ENCODE data around the gene LUZP2.

Gene LUZP2

DNA sequence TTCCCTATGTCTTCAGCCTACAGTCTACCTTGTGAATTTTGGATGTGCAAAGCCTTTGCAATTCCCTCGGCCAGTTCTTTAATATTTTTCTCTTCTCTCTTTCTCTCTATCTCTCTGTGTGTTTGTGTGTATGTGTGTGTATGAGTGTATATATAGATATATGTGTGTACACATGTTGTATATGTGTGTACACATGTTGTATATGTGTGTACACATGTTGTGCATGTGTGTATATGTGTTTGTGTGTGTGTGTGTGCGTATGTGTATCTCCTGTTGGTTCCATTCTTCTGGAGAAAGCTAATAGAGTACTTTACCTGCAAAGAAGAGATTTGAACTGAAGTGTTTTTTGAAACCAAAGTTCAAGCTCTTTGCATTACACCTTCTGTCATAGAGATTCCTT is 155.0 kb downstream of the LUZP2 start:
- no peaks in the 10 kb centered on the region for H3K36me3 ChIP-seq (ENCODE audit: control insufficient read depth in 4 of 4, insufficient read depth in 4 of 4, low read length in 3 of 4)
- H3K9me3 ChIP-seq (ENCODE audit: control extremely low read depth in 1 of 5, control insufficient read depth in 4 of 5, insufficient read depth in 2 of 5, low read depth in 1 of 5, low read length in 4 of 5) = no peaks in the 10 kb centered on the region
- POLR2A ChIA-PET = no interaction called here
- 60% methylated on average over 1 of the region's 2 CpGs for WGBS (ENCODE audit: insufficient coverage)
- H3K4me3 ChIP-seq (ENCODE audit: control insufficient read depth in 1 of 7, extremely low read depth in 1 of 7, insufficient read depth in 4 of 7, low read depth in 2 of 7, low read length in 6 of 7) = no peak overlapping the region
- H3K27ac ChIP-seq (ENCODE audit: insufficient read depth in 1 of 2, low read depth in 1 of 2, low read length in 2 of 2, poor library complexity in 1 of 2, severe bottlenecking in 2 of 2) = no peak overlapping the region
- CTCF ChIA-PET = no interaction called here
- H3K27me3 ChIP-seq (replicated peaks in 2 of 5; ENCODE audit: control insufficient read depth in 4 of 5, insufficient read depth in 5 of 5, low read length in 4 of 5) = no peaks in the 10 kb centered on the region
- DNase-seq = no peak
- no peaks in the 10 kb centered on the region for H3K4me1 ChIP-seq (ENCODE audit: control extremely low read depth in 1 of 4, control insufficient read depth in 4 of 4, insufficient read depth in 4 of 4, low read length in 3 of 4)

DNA sequence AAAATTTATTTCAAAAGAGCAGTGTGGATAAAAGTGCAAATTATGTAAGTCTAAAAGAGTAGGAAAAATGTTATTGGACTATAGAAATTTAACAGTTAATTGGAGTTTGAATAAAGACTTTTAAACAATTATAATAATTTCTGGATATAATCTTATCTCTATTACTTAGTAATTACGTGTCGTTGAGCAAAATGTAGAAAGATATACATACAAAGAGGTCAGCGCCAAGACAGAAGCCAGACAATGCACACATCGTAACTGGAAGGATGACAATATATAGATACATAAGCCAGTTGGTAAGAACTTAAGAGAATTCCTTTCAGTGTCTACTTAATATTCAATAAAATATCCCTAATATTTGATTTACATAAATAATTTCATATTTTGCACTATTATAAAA is 157.0 kb downstream of the LUZP2 start:
- H3K27me3 ChIP-seq (replicated peaks in 2 of 5; ENCODE audit: control insufficient read depth in 4 of 5, insufficient read depth in 5 of 5, low read length in 4 of 5) = no peaks in the 10 kb centered on the region
- ChIA-PET CTCF (no interaction called here), POLR2A (no interaction called here)
- H3K36me3 ChIP-seq (ENCODE audit: control insufficient read depth in 4 of 4, insufficient read depth in 4 of 4, low read length in 3 of 4) = no peaks in the 10 kb centered on the region
- no peak for DNase-seq
- H3K4me3 ChIP-seq (ENCODE audit: control insufficient read depth in 1 of 7, extremely low read depth in 1 of 7, insufficient read depth in 4 of 7, low read depth in 2 of 7, low read length in 6 of 7) = no peak overlapping the region
- no CpG with 5 or more reads among the region's 4 CpGs for WGBS (ENCODE audit: insufficient coverage)
- H3K4me1 ChIP-seq (ENCODE audit: control extremely low read depth in 1 of 4, control insufficient read depth in 4 of 4, insufficient read depth in 4 of 4, low read length in 3 of 4) = no peaks in the 10 kb centered on the region
- no peaks in the 10 kb centered on the region for H3K9me3 ChIP-seq (ENCODE audit: control extremely low read depth in 1 of 5, control insufficient read depth in 4 of 5, insufficient read depth in 2 of 5, low read depth in 1 of 5, low read length in 4 of 5)
- H3K27ac ChIP-seq (ENCODE audit: insufficient read depth in 1 of 2, low read depth in 1 of 2, low read length in 2 of 2, poor library complexity in 1 of 2, severe bottlenecking in 2 of 2) = no peak overlapping the region

DNA sequence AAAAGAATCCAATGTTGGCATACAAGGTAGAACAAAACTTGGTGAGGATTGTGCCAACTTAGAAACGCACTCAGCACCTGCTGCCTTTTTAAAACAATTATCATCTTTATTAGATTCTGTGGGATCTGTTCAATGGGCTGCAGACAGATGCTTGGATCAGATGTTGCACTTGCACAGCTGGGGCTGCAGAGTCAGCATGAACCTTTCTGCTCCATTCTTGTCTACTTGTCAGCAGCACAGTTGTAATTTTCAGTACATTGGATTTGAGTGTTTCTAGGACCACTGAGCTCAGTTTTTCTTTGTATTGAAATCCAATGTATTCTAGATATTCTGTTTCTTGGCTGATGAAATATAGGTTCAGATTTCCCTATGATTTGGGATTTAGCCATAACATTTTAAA is 164.5 kb downstream of the LUZP2 start:
- no peak for DNase-seq
- POLR2A ChIA-PET = no interaction called here
- Histone ChIP-seq H3K36me3 (ENCODE audit: control insufficient read depth in 4 of 4, insufficient read depth in 4 of 4, low read length in 3 of 4) (no peaks in the 10 kb centered on the region), H3K4me1 (ENCODE audit: control extremely low read depth in 1 of 4, control insufficient read depth in 4 of 4, insufficient read depth in 4 of 4, low read length in 3 of 4) (no peaks in the 10 kb centered on the region), H3K9me3 (ENCODE audit: control extremely low read depth in 1 of 5, control insufficient read depth in 4 of 5, insufficient read depth in 2 of 5, low read depth in 1 of 5, low read length in 4 of 5) (no peaks in the 10 kb centered on the region), H3K4me3 (ENCODE audit: control insufficient read depth in 1 of 7, extremely low read depth in 1 of 7, insufficient read depth in 4 of 7, low read depth in 2 of 7, low read length in 6 of 7) (no peak overlapping the region), H3K27me3 (replicated peaks in 2 of 5; ENCODE audit: control insufficient read depth in 4 of 5, insufficient read depth in 5 of 5, low read length in 4 of 5) (no peaks in the 10 kb centered on the region), H3K27ac (ENCODE audit: insufficient read depth in 1 of 2, low read depth in 1 of 2, low read length in 2 of 2, poor library complexity in 1 of 2, severe bottlenecking in 2 of 2) (no peak overlapping the region)
- CTCF ChIA-PET = no interaction called here
- no CpG with 5 or more reads among the region's 1 CpG for WGBS (ENCODE audit: insufficient coverage)

DNA sequence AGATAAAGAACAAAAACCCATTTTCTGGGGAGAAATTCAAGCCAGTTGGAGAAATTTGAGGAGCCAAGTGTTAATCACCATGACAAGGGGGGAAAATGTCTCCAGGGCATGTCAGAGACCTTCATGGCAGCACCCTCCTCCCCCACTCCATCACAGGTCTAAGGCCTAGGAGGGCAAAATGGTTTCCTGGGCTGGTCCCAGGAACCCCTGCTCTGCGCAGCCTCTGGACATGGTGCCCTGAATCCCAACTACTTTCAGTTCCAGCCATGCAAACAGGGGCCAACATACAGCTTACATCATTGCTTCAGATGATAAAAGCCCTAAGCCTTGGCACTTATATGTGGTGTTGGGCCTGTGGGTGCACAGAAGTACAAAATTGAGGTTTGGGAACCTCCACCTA is 167.5 kb downstream of the LUZP2 start:
- Histone ChIP-seq H3K27me3 (replicated peaks in 2 of 5; ENCODE audit: control insufficient read depth in 4 of 5, insufficient read depth in 5 of 5, low read length in 4 of 5) (no peaks in the 10 kb centered on the region), H3K4me1 (ENCODE audit: control extremely low read depth in 1 of 4, control insufficient read depth in 4 of 4, insufficient read depth in 4 of 4, low read length in 3 of 4) (no peaks in the 10 kb centered on the region), H3K27ac (ENCODE audit: insufficient read depth in 1 of 2, low read depth in 1 of 2, low read length in 2 of 2, poor library complexity in 1 of 2, severe bottlenecking in 2 of 2) (no peak overlapping the region), H3K4me3 (ENCODE audit: control insufficient read depth in 1 of 7, extremely low read depth in 1 of 7, insufficient read depth in 4 of 7, low read depth in 2 of 7, low read length in 6 of 7) (no peak overlapping the region), H3K9me3 (ENCODE audit: control extremely low read depth in 1 of 5, control insufficient read depth in 4 of 5, insufficient read depth in 2 of 5, low read depth in 1 of 5, low read length in 4 of 5) (no peaks in the 10 kb centered on the region), H3K36me3 (ENCODE audit: control insufficient read depth in 4 of 4, insufficient read depth in 4 of 4, low read length in 3 of 4) (no peaks in the 10 kb centered on the region)
- no peak for DNase-seq
- ChIA-PET CTCF (no interaction called here), POLR2A (no interaction called here)
- no CpG with 5 or more reads among the region's 1 CpG for WGBS (ENCODE audit: insufficient coverage)

DNA sequence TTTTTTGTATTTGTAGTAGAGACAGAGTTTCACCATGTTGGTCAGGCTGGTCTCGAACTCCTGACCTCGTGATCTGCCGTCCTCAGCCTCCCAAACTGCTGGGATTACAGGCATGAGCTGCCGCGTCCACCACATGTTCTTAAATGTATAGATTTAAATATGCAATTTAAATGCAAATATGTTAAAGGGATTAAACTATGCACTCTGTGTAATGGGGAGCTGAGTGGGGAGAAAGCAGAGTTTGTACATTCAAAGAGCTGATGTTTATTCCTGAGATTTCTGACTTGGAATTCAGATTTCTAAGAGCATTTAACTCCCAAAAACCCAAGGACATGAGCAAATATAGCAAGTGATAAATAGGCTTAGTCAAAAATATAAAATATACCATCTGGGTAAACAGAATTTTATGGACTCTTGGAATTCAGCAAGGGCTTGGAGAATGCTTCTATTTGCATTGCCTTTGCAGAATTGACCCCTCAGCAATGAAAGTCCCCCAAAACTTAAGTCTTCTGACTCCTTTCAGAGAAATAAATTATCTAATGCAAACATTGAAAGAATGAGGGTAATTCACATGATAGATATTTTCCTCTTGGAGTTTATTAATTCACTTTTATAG is 170.6 kb downstream of the LUZP2 start:
- no peak for DNase-seq
- POLR2A ChIA-PET = no interaction called here
- Histone ChIP-seq H3K27me3 (replicated peaks in 2 of 5; ENCODE audit: control insufficient read depth in 4 of 5, insufficient read depth in 5 of 5, low read length in 4 of 5) (no peaks in the 10 kb centered on the region), H3K4me3 (ENCODE audit: control insufficient read depth in 1 of 7, extremely low read depth in 1 of 7, insufficient read depth in 4 of 7, low read depth in 2 of 7, low read length in 6 of 7) (no peak overlapping the region), H3K36me3 (ENCODE audit: control insufficient read depth in 4 of 4, insufficient read depth in 4 of 4, low read length in 3 of 4) (no peaks in the 10 kb centered on the region), H3K9me3 (ENCODE audit: control extremely low read depth in 1 of 5, control insufficient read depth in 4 of 5, insufficient read depth in 2 of 5, low read depth in 1 of 5, low read length in 4 of 5) (no peaks in the 10 kb centered on the region), H3K4me1 (ENCODE audit: control extremely low read depth in 1 of 4, control insufficient read depth in 4 of 4, insufficient read depth in 4 of 4, low read length in 3 of 4) (no peaks in the 10 kb centered on the region), H3K27ac (ENCODE audit: insufficient read depth in 1 of 2, low read depth in 1 of 2, low read length in 2 of 2, poor library complexity in 1 of 2, severe bottlenecking in 2 of 2) (no peak overlapping the region)
- CTCF ChIA-PET = no interaction called here
- WGBS (ENCODE audit: insufficient coverage) = 100% methylated on average over 1 of the region's 5 CpGs

DNA sequence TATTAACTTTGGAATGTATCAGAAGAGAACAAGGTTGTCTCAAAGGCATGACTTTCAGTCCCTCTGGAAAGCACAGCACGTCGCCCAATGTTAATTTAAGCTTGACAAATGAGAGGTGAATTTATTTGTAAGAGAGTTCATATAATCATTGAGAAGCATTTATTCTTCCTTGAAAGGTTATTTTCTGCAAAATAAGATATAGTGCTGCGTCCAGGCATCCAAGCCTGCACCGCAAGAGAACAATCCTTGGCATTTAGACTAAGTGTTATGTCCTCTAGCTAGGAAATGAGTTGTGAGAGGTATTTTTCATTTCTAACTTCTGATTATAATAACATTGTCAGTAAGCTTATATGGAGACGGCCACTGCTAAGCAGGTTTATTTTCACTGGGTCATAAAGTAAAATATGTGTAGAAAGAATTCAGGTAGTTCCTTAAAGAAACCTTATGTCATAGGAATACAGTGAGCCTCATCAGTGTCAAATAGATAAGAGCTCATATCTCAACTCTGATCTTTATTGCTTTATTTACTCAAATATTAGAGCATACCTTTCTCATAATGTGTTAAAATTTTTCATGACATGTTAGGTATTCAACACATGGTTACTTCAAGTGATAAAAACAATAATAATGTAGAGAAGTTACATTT is 182.0 kb downstream of the LUZP2 start:
- Histone ChIP-seq H3K27ac (ENCODE audit: insufficient read depth in 1 of 2, low read depth in 1 of 2, low read length in 2 of 2, poor library complexity in 1 of 2, severe bottlenecking in 2 of 2) (no peak overlapping the region), H3K36me3 (ENCODE audit: control insufficient read depth in 4 of 4, insufficient read depth in 4 of 4, low read length in 3 of 4) (no peaks in the 10 kb centered on the region), H3K27me3 (replicated peaks in 2 of 5; ENCODE audit: control insufficient read depth in 4 of 5, insufficient read depth in 5 of 5, low read length in 4 of 5) (no peaks in the 10 kb centered on the region), H3K9me3 (ENCODE audit: control extremely low read depth in 1 of 5, control insufficient read depth in 4 of 5, insufficient read depth in 2 of 5, low read depth in 1 of 5, low read length in 4 of 5) (no peaks in the 10 kb centered on the region), H3K4me3 (ENCODE audit: control insufficient read depth in 1 of 7, extremely low read depth in 1 of 7, insufficient read depth in 4 of 7, low read depth in 2 of 7, low read length in 6 of 7) (no peak overlapping the region), H3K4me1 (ENCODE audit: control extremely low read depth in 1 of 4, control insufficient read depth in 4 of 4, insufficient read depth in 4 of 4, low read length in 3 of 4) (no peaks in the 10 kb centered on the region)
- ChIA-PET CTCF (no interaction called here), POLR2A (interaction anchor here (0.6 kb wide), 1 partner anchor 44 kb away, joined by 7 read pairs; no protein-coding TSS in a partner anchor)
- no peak for DNase-seq
- WGBS (ENCODE audit: insufficient coverage) = 100% methylated on average over 2 of the region's 5 CpGs

DNA sequence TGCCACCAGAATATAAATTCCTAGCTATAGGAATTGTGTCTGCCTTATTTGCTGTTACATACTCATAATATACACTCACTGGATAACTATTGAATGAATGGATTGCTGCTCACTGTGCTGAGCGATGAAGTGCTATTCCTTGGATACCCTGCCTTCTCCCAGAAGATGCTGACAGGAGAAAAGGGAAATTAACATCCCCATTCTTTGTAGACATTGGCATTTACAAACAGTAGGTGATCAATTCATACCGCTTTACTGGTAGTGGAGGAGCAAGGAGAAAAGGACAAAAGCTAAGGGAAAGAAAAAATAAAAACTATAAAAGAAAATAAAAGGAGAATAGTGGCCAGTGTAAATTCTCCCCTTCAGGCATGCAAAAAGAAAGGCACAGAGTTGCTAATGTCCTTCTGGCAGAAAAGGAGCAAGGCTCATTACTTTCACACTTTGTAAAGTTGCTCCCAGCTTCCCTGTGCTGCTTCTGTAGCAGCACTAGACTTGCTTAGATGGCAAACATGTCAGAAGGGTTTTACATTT is 183.0 kb downstream of the LUZP2 start:
- H3K27me3 ChIP-seq (replicated peaks in 2 of 5; ENCODE audit: control insufficient read depth in 4 of 5, insufficient read depth in 5 of 5, low read length in 4 of 5) = no peaks in the 10 kb centered on the region
- WGBS (ENCODE audit: insufficient coverage) = no CpG with 5 or more reads among the region's 2 CpGs
- no peaks in the 10 kb centered on the region for H3K36me3 ChIP-seq (ENCODE audit: control insufficient read depth in 4 of 4, insufficient read depth in 4 of 4, low read length in 3 of 4)
- POLR2A ChIA-PET = no interaction called here
- no peak overlapping the region for H3K27ac ChIP-seq (ENCODE audit: insufficient read depth in 1 of 2, low read depth in 1 of 2, low read length in 2 of 2, poor library complexity in 1 of 2, severe bottlenecking in 2 of 2)
- no peaks in the 10 kb centered on the region for H3K4me1 ChIP-seq (ENCODE audit: control extremely low read depth in 1 of 4, control insufficient read depth in 4 of 4, insufficient read depth in 4 of 4, low read length in 3 of 4)
- CTCF ChIA-PET = no interaction called here
- DNase-seq = no peak
- H3K9me3 ChIP-seq (ENCODE audit: control extremely low read depth in 1 of 5, control insufficient read depth in 4 of 5, insufficient read depth in 2 of 5, low read depth in 1 of 5, low read length in 4 of 5) = no peaks in the 10 kb centered on the region
- no peak overlapping the region for H3K4me3 ChIP-seq (ENCODE audit: control insufficient read depth in 1 of 7, extremely low read depth in 1 of 7, insufficient read depth in 4 of 7, low read depth in 2 of 7, low read length in 6 of 7)

Measured in common myeloid progenitor, CD34-positive (primary cell).